ENCODE data around the gene STON1.

STON1 gene, protein sequence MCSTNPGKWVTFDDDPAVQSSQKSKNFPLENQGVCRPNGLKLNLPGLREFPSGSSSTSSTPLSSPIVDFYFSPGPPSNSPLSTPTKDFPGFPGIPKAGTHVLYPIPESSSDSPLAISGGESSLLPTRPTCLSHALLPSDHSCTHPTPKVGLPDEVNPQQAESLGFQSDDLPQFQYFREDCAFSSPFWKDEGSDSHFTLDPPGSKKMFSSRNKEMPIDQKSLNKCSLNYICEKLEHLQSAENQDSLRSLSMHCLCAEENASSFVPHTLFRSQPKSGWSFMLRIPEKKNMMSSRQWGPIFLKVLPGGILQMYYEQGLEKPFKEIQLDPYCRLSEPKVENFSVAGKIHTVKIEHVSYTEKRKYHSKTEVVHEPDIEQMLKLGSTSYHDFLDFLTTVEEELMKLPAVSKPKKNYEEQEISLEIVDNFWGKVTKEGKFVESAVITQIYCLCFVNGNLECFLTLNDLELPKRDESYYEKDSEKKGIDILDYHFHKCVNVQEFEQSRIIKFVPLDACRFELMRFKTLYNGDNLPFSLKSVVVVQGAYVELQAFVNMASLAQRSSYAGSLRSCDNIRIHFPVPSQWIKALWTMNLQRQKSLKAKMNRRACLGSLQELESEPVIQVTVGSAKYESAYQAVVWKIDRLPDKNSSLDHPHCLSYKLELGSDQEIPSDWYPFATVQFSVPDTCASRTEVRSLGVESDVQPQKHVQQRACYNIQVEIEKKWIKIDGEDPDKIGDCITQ

DNA sequence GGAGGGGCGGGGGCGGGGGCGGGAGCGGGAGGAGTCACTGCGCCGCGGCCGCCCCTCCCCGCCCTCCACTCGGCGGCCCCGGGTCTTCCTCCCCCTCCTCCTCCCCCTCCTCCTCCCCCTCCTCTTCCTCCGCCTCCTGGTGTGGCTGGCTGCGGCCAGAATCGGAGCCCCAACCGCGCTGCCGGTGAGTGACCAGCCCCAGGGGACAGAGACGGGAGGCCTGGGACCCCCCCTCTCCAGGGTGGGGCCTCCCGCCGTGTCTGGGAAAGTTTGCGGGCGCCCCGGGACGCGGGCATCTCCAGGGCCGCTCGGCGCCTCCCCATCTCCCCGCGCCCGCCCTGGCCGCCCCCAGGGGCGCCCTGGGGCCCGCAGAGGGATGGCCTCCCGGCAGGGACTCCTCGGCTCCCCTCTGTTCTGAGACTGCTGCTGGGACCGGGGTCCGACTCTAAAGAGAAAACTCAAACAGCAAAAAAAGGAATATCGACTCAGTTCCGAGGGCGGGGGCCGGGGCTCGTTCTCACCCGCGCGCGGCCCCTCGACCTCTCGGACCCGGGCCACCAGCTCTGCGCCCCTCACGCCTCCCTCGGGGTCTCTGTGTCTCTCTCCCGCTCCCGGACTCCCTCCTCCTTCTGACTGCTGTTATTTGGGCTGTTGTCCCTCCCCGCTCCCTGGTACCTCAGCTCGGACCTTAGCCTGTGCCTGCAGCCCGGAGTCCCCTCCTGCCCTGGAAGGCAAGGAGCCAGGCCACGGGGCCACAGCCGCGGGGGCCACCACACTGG, at the start of gene STON1:
Gene STON1, plus strand, starts transcription at position 122 of the 779 bp plus-strand sequence. CDS start 50,480 bp downstream, outside the sequence.
- DNase-seq (ENCODE audit: low spot score) (no peak), ATAC-seq (ENCODE audit: low read depth) (peak; percentile 64)
- Histone ChIP-seq H3K36me3 (ENCODE audit: low read depth) (no peaks in the 10 kb centered on the region), H3K27me3 (ENCODE audit: insufficient read depth, poor library complexity, severe bottlenecking) (no peaks in the 10 kb centered on the region), H3K27ac (ENCODE audit: poor library complexity, severe bottlenecking) (no peak within 1 kb of the TSS), H3K4me3 (ENCODE audit: severe bottlenecking) (peak within 1 kb of the TSS; percentile 49), H3K4me1 (ENCODE audit: insufficient read depth, poor library complexity, severe bottlenecking) (peaks cover 6% of the 10 kb centered on the region), H3K9me3 (ENCODE audit: severe bottlenecking) (no peaks in the 10 kb centered on the region)
- TF ChIP-seq, protein P1, sequence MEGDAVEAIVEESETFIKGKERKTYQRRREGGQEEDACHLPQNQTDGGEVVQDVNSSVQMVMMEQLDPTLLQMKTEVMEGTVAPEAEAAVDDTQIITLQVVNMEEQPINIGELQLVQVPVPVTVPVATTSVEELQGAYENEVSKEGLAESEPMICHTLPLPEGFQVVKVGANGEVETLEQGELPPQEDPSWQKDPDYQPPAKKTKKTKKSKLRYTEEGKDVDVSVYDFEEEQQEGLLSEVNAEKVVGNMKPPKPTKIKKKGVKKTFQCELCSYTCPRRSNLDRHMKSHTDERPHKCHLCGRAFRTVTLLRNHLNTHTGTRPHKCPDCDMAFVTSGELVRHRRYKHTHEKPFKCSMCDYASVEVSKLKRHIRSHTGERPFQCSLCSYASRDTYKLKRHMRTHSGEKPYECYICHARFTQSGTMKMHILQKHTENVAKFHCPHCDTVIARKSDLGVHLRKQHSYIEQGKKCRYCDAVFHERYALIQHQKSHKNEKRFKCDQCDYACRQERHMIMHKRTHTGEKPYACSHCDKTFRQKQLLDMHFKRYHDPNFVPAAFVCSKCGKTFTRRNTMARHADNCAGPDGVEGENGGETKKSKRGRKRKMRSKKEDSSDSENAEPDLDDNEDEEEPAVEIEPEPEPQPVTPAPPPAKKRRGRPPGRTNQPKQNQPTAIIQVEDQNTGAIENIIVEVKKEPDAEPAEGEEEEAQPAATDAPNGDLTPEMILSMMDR (IDR thresholded peaks at IDR 0.05; ENCODE audit: poor library complexity, severe bottlenecking), result no peak

DNA sequence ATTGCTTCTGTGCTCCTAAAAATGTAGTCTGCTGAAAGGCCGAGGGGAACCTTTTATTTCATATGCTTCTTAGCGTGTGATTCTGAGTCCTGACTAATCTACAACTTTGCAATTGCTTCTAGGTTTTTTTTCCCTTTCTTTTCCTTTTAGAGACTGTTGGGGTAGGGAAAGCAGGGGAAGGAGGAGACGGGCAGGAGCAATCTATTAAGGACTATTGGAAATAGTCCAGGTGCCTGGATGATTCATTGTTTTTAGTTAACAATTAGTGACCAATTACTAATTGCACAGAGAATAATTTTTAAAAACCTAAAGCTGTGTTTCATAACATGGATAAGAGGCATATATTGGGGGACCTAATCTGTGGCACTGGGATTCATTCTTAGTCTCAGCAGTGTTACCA, 49.4 kb upstream of the STON1 start:
- Histone ChIP-seq H3K27ac (ENCODE audit: poor library complexity, severe bottlenecking) (no peak overlapping the region), H3K27me3 (ENCODE audit: insufficient read depth, poor library complexity, severe bottlenecking) (no peaks in the 10 kb centered on the region), H3K36me3 (ENCODE audit: low read depth) (peaks cover 37% of the 10 kb centered on the region), H3K4me1 (ENCODE audit: insufficient read depth, poor library complexity, severe bottlenecking) (no peaks in the 10 kb centered on the region), H3K9me3 (ENCODE audit: severe bottlenecking) (no peaks in the 10 kb centered on the region), H3K4me3 (ENCODE audit: severe bottlenecking) (no peak overlapping the region)
- TF ChIP-seq, protein P1 (IDR thresholded peaks at IDR 0.05; ENCODE audit: poor library complexity, severe bottlenecking), result no peak
- no peak for ATAC-seq (ENCODE audit: low read depth)
- DNase-seq (ENCODE audit: low spot score), result no peak

DNA sequence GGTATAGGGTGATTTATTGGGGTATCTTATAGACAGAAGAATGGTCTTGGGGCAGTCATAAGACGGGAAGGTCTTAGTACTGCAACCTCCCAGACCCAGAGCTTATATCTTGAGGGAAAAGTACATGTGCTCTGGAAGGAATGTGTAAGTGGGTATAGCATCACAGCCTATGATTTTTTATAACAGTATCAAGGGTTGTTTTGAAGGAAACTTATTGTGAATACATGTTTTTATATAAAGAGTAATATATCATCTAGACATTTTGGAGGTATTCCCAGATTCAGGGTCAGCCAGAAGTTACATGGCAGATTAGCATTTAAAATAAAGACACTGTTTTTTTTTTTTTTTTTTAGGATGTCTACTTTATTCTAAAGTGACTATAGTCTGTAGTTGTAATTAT, 47.6 kb upstream of the STON1 start:
- H3K36me3 ChIP-seq (ENCODE audit: low read depth), result peaks cover 41% of the 10 kb centered on the region
- no peak for ATAC-seq (ENCODE audit: low read depth)
- H3K4me3 ChIP-seq (ENCODE audit: severe bottlenecking), result no peak overlapping the region
- no peaks in the 10 kb centered on the region for H3K27me3 ChIP-seq (ENCODE audit: insufficient read depth, poor library complexity, severe bottlenecking)
- H3K9me3 ChIP-seq (ENCODE audit: severe bottlenecking), result no peaks in the 10 kb centered on the region
- H3K27ac ChIP-seq (ENCODE audit: poor library complexity, severe bottlenecking), result no peak overlapping the region
- TF ChIP-seq, protein P1 (IDR thresholded peaks at IDR 0.05; ENCODE audit: poor library complexity, severe bottlenecking), result no peak
- no peak for DNase-seq (ENCODE audit: low spot score)
- peaks cover 3% of the 10 kb centered on the region for H3K4me1 ChIP-seq (ENCODE audit: insufficient read depth, poor library complexity, severe bottlenecking)

DNA sequence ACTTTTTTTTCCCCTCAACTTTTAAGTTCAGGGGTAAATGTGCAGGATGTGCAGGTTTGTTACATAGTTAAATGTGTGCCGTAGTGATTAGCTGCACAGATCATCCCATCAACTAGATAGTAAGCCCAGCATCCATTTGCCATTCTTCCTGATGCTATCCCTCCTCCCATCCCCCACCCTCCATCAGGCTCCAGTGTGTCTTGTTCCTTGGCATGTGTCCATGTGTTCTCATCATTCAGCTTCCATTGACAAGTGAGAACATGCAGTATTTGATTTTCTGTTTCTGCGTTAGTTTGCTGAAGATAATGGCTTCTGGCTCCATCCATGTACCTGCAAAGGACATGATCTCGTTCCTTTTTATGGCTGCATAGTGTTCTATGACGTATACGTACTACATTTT, 47.2 kb upstream of the STON1 start:
- DNase-seq (ENCODE audit: low spot score) (no peak), ATAC-seq (ENCODE audit: low read depth) (no peak)
- H3K27me3 ChIP-seq (ENCODE audit: insufficient read depth, poor library complexity, severe bottlenecking), result no peaks in the 10 kb centered on the region
- peaks cover 41% of the 10 kb centered on the region for H3K36me3 ChIP-seq (ENCODE audit: low read depth)
- TF ChIP-seq, protein P1 (IDR thresholded peaks at IDR 0.05; ENCODE audit: poor library complexity, severe bottlenecking), result no peak
- no peaks in the 10 kb centered on the region for H3K9me3 ChIP-seq (ENCODE audit: severe bottlenecking)
- no peak overlapping the region for H3K27ac ChIP-seq (ENCODE audit: poor library complexity, severe bottlenecking)
- H3K4me3 ChIP-seq (ENCODE audit: severe bottlenecking), result no peak overlapping the region
- peaks cover 3% of the 10 kb centered on the region for H3K4me1 ChIP-seq (ENCODE audit: insufficient read depth, poor library complexity, severe bottlenecking)
